DMS153 treated with DMSO at 0.1 percent for 48 hours (cell line): ENCODE data around the gene SLCO4A1.

Source experiments
- DNase-seq: peaks from one replicate; lab custom pipeline; 2025; ENCODE audit not compliant: unreplicated experiment; lab: John Stamatoyannopoulos, UW

The SLCO4A1 gene

DNA sequence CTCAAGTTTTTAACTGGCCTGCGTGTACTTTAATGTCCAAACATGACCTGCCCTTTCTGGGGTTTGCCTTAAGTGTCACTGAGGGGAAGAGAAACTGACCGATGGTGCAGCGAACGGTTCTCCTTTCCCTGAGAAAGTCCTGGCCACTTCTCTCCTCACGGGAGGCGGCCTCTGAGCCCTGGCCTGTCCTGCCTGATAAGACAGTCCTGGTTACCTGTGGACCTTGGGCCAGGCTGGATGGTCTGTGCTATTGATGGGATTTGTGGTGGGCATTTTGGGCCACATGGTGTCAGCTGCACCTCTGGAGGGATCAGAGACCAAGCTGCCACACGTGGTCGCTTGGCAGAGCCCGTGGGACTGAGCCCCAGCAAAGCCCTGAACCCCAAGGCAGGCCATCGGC is 54.7 kb downstream of the SLCO4A1 start:
- DNase-seq: no peak

DNA sequence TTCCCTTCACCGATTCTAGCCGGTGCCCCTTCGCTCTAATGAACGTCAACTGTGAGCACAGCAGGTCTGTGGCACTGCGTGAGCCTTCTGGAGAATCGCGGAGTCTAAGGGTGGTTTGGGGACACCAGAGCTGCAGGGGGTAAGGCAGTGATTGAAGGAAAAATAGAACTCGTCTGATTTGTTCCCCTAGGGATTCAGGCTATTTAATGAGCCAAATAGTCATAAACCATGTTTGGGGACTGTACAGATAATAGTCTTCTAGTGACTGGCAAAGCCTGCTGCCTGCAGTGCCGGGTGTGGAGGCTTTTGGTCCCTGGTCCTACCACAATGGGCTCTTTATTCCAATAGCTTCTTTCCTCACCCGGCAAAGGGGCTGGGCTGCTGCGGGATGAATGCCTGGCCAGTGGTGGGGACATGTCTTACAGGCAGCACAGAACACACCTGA is 55.2 kb downstream of the SLCO4A1 start:
- DNase-seq: peak; percentile 15

DNA sequence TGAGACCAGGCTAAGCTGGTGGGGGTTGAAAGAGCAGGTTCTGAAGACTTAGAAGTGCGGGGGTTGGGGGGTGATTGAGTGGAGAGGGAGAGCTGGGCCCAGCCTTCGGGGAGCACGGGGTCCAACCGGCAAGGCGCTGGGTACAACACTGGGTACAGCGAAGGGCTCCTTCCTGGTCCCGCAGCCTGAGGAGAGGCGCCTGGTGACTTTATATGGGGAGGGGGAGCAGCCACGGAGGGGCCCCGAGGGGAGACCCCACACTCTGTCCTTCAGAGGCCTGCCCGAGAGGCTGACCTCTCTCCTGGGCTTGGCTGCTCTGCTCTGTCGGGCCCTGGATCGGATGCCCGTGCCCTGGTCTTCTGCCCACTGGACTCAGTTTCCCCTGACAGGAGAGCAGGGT is 55.9 kb downstream of the SLCO4A1 start:
- no peak for DNase-seq

DNA sequence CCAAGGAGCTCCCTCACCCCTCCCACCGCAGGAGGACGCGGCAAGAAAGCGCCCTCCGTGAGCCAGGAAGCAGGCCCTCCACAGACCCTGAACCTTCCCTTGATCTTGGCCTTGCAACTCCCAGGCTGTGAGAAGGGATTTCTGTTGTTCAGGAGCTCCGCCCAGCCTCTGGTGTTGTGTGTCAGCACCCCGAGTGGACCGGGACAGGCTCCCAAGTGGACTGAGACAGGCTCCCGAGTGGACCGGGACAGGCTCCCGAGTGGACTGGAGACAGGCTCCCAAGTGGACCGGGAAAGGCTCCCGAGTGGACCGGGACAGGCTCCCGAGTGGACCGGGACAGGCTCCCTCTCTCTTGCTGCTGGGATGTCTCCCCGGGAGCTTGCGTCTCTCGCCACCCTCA is 57.0 kb downstream of the SLCO4A1 start:
- DNase-seq: no peak

GRCh38 chr20:62699741-62700140 is 57.4 kb downstream of the SLCO4A1 start:
- DNase-seq: no peak

- DNase-seq: no peak
These were observed 58.1 kb downstream of the SLCO4A1 start for GRCh38 chr20:62700261-62700930.

DNA sequence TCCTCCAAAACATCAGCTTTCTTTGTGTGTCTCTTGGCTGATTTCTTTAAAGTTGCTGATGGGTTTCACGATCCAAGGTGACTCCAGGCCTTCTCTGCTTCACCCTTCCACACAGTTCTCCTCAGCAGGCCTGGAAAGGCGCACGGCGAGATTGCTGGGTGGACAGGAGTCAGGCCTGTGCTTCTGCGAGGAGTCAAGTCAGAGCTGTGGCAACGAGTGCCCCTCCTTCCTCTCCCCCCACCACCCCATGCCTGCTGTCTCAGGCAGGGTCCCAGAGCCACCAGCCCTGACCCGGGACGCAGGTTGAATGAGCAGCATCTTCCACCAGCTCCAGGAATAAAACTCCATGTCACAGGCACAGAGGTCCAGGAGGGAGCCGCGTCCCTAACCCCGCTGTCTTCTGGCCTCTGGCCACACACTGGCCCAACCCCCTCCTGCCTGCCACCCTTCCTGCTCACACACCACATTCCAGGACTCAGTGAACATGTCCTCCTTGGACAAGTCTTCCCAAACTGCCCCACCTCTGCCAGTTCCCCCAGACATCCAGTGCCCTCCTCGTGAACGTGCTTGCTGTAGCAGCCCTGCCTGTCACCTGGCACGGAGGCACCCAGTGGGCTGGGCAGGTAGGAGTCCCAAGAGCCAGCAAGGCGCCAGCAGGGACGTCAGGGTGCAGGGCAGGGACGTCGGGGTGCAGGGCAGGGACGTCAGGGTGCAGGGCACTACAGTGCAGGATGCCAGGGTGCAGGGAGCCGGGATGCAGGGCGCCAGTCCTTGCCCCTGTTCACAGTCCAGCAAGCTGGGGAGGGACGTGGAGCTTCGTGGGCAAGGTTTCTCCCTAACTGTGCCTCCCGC is 59.1 kb downstream of the SLCO4A1 start:
- no peak for DNase-seq

GRCh38 chr20:62702013-62702300 is 59.7 kb downstream of the SLCO4A1 start:
- no peak for DNase-seq

GRCh38 chr20:62702895-62703852 is 60.9 kb downstream of the SLCO4A1 start:
- DNase-seq: peak; percentile 30

DNA sequence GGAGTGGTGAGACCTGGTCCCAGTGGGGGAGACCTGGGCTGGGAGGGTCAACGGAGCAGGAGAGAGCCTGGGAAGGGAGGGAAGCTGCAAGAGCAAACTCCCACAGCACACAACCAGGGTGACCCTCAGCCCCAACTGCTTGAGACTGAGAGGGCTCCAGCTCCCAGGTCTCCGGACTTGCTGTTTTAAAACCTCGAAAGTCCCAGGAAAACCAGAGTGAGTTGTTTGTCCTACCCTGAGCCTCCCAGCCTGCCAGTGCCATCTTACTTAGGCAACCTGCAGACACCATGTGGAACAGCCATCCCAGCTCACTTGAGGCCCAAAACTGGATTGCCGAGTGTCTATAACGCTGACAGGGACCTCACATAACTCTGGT is 61.5 kb downstream of the SLCO4A1 start:
- DNase-seq: no peak

DNA sequence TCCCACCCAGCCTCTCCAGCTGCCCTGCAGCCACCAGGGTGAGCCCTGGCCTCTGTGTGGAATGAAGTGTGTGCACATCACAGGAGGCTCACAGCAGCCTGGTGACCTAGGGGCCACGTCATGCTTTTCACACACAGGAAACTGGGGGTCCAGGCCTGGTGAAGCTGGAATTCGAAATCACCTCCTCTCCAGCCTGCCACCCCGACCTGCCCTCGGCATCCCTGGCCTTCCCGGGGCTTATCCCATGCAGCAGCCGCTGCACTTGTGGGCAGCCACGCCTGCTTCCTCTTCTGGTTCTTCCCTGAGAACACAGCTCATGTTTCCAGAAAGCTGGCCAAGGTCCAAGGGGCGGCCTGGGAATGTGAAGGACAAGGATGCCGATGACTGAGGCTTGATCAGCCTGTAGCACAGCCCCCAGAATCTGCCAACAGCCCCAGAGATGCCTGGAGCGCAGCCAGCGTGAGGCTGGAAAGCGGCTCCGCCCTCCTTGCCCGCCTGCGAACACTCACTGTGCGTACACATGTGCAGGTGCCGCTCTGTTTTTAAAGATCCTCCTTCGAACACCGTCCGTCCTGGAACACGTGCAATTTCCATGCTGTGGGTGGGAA is 62.1 kb downstream of the SLCO4A1 start:
- peak; percentile 96 for DNase-seq

GRCh38 chr20:62705627-62706026 is 63.3 kb downstream of the SLCO4A1 start:
- no peak for DNase-seq

- DNase-seq: no peak
These were observed 64.0 kb downstream of the SLCO4A1 start for GRCh38 chr20:62706344-62706743.

- DNase-seq: no peak
These were observed 64.6 kb downstream of the SLCO4A1 start for GRCh38 chr20:62706857-62707256.

DNA sequence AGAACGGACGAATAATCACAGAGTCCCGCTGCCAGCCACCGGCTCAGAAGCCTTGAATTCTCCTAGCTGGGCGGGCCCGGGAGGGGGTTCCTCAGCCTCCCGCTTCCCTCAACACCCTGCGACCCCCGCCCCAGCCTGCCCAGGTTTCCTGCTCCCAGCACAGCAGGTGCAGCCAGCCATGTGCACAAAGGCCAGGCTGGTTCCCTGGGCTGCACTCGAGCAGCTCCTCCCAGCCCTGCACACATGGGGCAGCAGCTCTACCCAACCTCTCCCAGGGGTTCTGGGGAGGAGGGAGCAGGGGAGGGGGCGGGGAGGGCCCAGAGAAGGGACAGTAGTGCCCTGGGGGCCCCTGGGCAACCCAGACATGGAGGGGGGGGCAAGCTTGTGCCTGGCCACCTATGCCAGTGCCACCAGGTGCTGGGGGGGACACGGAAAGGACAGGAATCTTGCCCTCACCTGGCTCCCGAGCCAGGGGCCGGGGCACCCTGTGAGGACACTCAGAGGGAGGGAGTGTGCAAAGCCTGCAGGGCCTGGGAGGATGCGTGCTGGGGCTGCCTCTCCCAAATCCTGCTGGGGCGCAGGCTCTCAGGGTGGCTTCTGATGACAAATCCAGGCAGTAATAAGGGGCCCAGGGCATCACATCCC is 65.1 kb downstream of the SLCO4A1 start:
- DNase-seq: no peak

DNA sequence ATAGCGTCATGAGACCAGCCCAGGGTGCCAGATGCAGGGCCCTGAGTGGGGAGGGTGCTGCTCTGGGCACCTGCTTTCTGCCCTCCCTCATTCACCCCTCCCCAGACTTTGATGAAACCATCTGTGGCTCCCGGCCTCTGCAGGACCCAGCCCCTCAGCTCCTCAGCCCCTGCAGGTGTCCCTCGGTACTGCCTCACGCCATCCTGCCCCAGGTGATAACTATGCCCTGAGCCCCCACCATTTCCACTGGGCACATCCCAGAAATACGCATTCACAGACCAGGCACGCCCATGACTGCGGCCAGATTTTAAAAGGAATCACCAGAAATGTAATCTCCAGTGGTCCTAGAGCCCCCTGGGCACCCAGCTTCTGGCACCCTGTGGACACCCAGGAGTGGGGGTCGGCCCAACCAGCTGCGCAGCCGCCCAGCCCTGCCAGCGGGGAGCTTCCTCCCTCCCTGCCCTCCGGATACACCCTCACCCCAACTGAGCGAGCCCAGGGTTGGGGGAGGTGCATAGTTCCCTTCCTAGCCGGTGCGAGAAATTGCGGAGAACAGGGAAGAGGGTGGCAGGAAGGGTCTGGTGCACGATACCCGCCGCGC is 65.7 kb downstream of the SLCO4A1 start:
- no peak for DNase-seq

DNA sequence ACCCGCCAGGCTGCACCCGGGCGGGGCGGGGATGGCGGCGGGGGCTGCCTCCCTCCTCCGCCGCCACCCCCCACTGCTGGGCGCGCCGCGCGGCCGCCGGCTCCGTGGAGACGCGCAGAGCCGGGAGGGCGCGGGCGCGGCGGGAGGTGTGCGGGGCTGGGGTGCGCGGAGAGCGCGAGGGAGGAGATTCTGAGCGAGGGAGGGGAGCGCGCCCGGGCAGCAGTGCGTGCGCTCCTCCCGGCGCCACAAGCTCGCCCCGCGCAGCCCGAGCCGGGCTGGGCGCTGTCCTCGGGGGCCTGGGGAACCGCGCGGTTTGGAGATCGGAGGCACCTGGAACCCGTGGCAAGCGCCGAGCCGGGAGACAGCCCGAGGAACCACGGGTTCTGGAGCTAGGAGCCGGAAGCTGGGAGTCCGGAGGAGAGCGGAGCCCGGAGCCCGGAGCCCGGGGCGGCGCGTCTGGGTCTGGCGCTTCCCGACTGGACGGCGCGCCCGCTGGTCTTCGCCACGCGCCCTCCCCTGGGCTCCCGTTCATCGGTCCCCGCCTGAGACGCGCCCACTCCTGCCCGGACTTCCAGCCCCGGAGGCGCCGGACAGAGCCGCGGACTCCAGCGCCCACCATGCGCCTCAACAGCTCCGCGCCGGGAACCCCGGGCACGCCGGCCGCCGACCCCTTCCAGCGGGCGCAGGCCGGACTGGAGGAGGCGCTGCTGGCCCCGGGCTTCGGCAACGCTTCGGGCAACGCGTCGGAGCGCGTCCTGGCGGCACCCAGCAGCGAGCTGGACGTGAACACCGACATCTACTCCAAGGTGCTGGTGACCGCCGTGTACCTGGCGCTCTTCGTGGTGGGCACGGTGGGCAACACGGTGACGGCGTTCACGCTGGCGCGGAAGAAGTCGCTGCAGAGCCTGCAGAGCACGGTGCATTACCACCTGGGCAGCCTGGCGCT is 66.6 kb downstream of the SLCO4A1 start, which contains the start of gene NTSR1:
Gene NTSR1, plus strand, starts transcription at position 246 of the 946 bp plus-strand sequence. Its CDS starts 372 bp downstream, at position 618.
- DNase-seq: no peak

- DNase-seq: no peak
These were observed 67.2 kb downstream of the SLCO4A1 start for GRCh38 chr20:62709537-62709905.
